A549 (cell line): ENCODE measurements around the gene TMIGD3.

Experiments used
- EP300 ChIP-seq, 2 experiments: fragments of >200 bp; sonication (Bioruptor Twin); formaldehyde crosslinking; IDR thresholded peaks; 2 replicates in 1 of 2; 3 replicates in 1 of 2; pipeline ENCODE4 v1.6.1; 2016 to 2017
- MAX ChIP-seq: IDR thresholded peaks from 2 replicates; pipeline ENCODE4 v1.6.1; 2012
- RFX5 ChIP-seq: fragments of 450-650 bp; IDR thresholded peaks from 2 replicates; pipeline ENCODE4 v1.7.1; 2014; ENCODE audit warnings: antibody characterized with exemption, mild to moderate bottlenecking, moderate library complexity
- TP53 ChIP-seq: fragments of 250-450 bp; sonication (Bioruptor Pico); IDR thresholded peaks from 2 replicates; pipeline ENCODE4 v1.5.0; 2021; ENCODE audit warnings: mild to moderate bottlenecking, moderate library complexity

- TF ChIP-seq RFX5, result no peak
- TF ChIP-seq TP53 (CRISPR knock-in tag), result no peak
- no peak for TF ChIP-seq MAX
- TF ChIP-seq EP300 (IDR thresholded peaks at IDR 0.05), result no peak
These were observed 16.3 kb downstream of the TMIGD3 start for GRCh38 chr1:111487133-111487532.
